Measurements from ENCODE around the gene DYNLT4.

GRCh38 chr1:44778705-44779576 is 28.2 kb downstream of the DYNLT4 start:
- TF ChIP-seq CTCF (conservative IDR thresholded peaks at IDR 0.05) (no peak), EZH2 (IDR thresholded peaks at IDR 0.05; ENCODE audit: low read depth) (no peak)

All from PC-9 (cell line).